ENCODE measurements around the gene SLC25A11. TPM values are rescaled to one million over a fixed set of nuclear protein-coding genes. Genes with fewer than 3 reads are reported as not detected.
"Not testable (repeated sequence)": the region's sequence is repeated elsewhere in the genome, so short reads cannot be mapped to it uniquely, and the experiment has no call there.

SLC25A11 gene
- total RNA-seq, 1 experiment from 2014 or later = 58.8 TPM

DNA sequence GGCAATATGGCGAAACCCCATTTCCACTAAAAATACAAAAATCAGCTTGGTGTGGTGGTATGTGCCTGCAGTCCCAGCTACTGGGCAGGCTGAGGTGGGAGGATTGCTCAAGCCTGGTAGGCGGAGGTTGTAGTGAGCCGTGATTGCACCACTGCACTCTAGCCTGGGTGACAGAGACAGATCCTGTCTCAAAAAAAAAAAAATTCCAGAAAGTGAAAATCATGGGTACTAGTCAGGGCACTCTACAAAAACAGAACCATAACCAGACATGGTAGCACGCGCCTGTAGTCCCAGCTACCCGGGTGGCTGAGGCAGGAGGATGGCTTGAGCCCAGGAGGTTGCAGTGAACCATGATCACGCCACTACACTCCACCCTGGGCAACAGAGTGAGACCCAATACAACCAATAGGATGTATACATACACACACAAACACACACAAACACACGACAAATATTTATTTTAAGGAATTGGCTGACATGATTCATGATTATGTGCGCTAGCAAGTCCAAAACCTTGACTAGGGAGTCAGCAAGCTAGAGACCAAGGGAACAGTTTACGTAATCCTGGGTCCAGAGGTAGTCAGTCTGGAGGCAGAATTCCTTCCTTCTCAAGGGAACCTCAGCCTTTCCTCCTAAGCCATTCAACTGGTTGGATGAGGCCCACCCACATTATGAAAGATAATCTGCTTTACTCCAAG lies 19.3 kb downstream of the SLC25A11 start:
- DNase-seq (ENCODE audit: low spot score) = no peak

- no peak for DNase-seq (ENCODE audit: low spot score)
These were observed 20.3 kb downstream of the SLC25A11 start for GRCh38 chr17:4919511-4920047.

DNA sequence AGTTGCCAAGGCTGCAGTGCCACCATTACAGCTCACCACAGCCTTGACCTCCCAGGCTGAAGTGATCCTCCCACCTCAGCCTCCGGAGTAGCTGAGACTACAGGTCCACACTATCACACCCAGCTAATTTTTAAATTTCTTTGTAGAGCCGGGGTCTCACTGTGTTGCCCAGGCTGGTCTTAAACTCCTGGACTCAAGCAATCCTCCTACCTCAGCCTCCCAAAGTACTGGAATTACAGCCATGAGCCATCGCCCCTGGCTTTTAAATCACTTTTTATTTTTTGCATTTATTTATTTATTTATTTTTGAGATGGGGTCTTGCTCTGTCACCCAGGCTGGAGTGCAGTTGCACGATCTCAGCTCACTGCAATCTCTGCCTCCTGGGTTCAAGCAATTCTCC lies 25.3 kb downstream of the SLC25A11 start:
- not testable (repeated sequence) for DNase-seq (ENCODE audit: low spot score)

DNA sequence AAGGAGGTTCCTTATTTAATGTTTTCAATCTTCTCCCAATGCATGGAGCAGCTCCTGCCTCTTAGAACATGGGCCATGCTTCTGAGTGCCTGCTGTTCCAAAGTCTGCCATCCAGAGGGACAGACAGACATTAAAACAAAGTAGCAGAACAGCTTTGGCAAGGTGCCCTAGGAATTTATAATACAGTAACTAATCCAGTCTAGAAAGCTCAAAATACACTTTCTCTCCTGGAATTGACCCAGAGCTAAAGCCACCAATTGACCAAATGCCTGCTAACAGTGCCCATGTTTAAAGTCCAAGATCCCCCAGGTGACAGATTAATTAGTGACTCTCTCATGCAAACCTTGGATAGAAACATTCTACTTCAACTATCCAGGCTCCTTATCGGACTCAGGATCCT lies 25.9 kb downstream of the SLC25A11 start:
- DNase-seq (ENCODE audit: low spot score) = peak; percentile 35

- DNase-seq (ENCODE audit: low spot score) = peak; percentile 82
These were observed 30.9 kb downstream of the SLC25A11 start for GRCh38 chr17:4908711-4909496.

- no peak for DNase-seq (ENCODE audit: low spot score)
These were observed 31.5 kb downstream of the SLC25A11 start for GRCh38 chr17:4908301-4908700.

DNA sequence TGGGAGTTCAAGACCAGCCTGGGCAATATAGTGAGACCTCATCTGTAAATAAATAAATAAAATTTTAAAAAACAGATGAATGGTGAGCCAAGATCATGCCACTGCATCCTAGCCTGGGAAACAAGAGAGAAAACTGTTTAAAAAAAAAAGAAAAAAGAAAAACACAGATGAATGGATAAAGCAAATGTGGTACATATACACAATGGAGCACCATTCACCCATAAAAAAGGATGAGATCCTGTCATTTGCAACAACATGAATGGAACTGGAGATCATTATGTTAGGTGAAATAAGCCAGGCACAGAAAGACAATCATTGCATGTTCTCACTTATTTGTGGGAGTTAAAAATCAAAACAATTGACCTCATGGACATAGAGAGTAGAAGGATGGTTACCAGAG lies 33.2 kb downstream of the SLC25A11 start:
- not testable (repeated sequence) for DNase-seq (ENCODE audit: low spot score)

GRCh38 chr17:4903051-4903818 lies 36.6 kb downstream of the SLC25A11 start, which contains the start of gene CHRNE:
CHRNE (minus strand) TSS chr17:4903098; CDS start chr17:4903063, 35 bp downstream.
- peak; percentile 82 for DNase-seq (ENCODE audit: low spot score)

DNA sequence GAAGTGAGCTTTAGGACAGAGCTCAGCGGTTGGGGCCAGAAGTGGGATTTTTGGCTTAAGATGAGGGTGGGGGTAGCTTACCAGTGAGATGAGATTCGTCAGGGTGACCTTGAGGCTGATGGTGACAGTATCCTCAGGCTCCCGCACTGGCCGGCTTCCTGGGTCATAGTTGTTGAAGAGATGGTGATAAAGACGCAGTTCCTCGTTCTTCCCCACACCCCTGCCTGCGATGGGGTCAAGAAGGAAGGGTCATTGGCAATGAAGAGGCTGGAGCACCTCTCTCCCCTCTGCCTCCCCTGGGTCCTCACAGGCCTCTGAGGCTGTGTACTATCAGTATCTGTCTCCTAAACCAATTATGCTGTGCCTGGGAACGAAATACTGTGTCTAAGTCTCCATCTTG lies 37.3 kb downstream of the SLC25A11 start:
- DNase-seq (ENCODE audit: low spot score) = no peak

DNA sequence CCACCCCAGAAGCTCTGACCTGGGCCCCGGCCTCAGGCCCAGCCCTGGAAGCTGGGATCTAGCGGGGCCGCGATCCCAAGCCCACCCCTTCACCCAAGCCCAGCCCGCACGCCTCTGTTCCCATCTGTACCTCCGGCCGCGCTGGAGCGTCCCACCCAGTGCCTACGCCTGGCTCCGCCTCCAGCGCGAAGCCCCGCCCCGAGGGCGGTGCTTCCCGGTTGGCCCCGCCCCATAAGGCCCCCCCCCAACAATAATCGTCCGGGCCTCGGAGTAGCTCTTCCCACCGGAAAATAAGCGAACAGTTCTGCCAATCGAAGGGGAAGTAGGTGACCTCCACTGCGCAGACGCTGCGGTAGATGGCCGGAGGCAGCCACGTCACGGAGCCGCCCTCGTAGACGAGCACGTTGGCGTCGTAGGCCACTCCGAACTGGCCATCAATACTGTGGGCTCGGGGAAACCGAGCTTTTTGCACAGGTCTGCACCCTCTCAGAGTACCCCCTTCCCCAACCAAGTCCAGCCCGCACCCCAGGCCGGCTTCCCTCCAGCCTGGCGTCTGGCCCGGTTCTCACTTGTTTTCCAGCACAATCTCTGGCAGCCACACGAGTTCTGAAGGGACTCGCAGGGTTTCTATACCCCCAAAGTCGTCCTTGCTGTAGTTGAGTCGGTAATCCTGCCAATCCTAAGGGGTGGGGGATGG lies 38.0 kb downstream of the SLC25A11 start:
- no peak for DNase-seq (ENCODE audit: low spot score)

DNA sequence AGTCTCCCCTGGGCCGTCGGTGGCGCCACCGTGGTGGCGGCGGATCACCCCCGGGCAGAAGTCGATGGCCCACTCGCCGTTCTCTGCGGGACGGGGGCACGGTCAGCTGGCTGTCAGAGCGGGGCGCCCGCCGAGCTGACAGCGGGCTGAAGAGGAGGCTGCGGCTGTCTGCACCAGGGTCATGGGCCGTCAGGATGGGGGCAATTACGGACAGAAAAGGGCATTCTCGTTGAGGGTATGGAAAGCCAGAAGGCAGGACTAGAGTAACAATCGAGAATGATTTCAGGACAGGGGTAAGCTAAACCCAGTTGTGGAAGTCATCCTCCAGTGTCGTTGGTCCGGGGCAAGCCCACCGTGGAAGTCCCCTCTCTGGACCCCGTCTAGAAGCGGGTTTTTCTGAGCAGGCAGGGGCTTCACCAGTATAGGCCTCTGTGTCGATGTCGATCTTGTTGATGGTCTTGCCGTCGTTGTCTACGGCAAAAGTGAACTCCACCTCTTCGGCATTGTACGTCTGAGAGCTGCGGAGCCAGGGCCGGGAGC lies 38.7 kb downstream of the SLC25A11 start:
- no peak for DNase-seq (ENCODE audit: low spot score)

DNA sequence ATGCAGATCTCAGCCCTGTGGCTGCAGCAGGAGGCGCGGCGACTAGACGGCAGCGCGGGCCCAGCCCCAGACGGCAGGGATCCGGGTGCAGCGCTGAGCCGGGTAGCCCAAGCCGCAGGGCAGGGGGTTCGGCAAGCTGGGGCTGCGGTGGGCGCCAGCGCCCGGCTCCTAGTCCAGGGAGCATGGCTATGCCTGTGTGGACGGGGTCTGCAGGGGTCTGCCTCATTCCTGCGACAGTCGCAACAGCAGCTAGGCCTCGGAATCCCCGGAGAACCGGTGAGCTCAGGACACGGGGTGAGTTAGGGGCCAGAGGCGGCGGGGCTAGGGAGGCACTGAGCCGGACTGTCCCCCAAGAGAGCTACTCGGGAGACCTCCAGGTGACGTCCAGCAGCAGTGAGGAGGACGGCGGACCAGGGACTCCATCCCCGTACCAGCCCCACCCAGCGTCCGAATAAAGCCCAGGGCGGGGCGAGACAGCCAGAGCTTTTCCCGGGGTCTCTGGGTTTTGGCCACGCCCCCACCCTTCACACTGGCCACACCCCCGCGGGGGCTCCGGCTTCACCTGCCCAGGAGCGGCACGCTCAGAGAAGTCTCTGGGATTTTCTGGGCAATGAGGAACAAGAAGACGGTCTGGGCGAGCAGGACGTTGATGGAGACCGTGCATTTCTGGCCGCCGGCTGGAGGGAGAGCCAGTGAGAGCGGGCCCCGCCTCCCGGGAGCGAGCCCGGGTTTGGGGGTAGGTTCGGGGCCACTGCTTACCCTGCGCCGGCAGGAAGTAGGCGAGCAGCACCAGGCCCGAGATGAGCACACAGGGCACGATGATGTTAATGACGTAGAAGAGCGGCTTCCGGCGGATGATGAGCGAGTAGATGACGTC lies 39.4 kb downstream of the SLC25A11 start:
- DNase-seq (ENCODE audit: low spot score) = no peak

DNA sequence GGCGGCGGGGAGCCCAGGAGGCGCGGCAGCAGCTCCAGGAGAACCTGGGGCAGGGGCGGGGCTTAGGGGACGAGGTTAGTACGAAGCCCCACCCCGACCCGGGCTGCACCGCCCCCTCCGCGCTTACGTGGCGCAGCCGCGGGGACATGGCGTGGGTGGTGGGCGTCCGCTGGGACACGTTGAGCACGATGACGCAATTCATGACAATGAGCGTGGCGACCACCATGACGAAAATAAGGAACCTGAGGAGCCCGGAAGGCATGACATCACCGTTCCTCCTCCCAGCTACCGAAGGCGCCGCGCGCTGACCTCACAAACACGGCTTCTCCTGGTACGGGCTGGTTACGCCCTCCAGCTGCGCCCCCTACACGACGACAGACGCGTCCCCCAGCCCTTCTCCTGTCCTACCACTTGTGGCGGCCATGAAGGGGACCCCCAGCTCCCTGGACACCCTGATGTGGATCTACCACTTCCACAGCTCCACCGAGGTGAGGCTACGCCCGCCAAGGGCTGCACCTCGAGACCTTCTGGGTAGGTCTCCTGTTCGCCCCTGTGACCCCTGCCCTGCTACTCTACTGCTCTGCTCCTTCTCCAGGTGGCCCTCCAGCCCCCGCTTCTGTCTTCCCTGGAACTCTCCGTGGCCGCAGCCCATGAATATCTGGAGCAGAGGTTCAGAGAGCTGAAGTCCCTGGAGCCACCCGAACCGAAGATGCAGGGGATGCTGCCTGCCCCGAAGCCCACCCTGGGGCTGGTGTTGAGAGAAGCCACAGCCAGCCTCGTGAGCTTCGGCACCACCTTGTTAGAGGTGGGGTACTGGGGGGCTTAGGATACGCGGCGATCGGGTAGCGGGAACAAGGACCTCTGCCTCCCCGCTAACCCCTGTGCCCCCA lies 40.3 kb downstream of the SLC25A11 start, which contains the start of gene C17orf107:
Gene C17orf107, plus strand, starts transcription at position 196 of the 890 bp plus-strand sequence. Its CDS starts 227 bp downstream, at position 423.
- no peak for DNase-seq (ENCODE audit: low spot score)

GRCh38 chr17:4898927-4899326 lies 40.9 kb downstream of the SLC25A11 start:
- no peak for DNase-seq (ENCODE audit: low spot score)

- no peak for DNase-seq (ENCODE audit: low spot score)
These were observed 41.5 kb downstream of the SLC25A11 start for GRCh38 chr17:4898351-4898750.

GRCh38 chr17:4897785-4898184 lies 42.1 kb downstream of the SLC25A11 start:
- DNase-seq (ENCODE audit: low spot score) = no peak

DNA sequence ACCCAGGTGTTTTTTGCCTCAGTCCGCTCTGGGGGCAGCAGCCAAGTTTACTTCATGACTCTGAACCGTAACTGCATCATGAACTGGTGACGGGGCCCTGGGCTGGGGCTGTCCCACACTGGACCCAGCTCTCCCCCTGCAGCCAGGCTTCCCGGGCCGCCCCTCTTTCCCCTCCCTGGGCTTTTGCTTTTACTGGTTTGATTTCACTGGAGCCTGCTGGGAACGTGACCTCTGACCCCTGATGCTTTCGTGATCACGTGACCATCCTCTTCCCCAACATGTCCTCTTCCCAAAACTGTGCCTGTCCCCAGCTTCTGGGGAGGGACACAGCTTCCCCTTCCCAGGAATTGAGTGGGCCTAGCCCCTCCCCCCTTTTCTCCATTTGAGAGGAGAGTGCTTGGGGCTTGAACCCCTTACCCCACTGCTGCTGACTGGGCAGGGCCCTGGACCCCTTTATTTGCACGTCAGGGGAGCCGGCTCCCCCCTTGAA lies 42.6 kb downstream of the SLC25A11 start:
- DNase-seq (ENCODE audit: low spot score) = no peak

- no peak for DNase-seq (ENCODE audit: low spot score)
These were observed 43.3 kb downstream of the SLC25A11 start for GRCh38 chr17:4896332-4897197.

All from HT-29 (cell line).